WTC11 (cell line): ENCODE measurements around the gene RIPOR2. TPM values are rescaled to one million over a fixed set of nuclear protein-coding genes. Genes with fewer than 3 reads are reported as not detected.

ENCODE experiments used
- ATAC-seq: fragments of 200-7000 bp; cut with Tn5 transposase; 2 replicates; pipeline ENCODE4 v1.10.0; 2021; ENCODE audit warnings: mild to moderate bottlenecking, moderate library complexity
- CTCF ChIA-PET: fragments of 300-600 bp; sonication (Branson Sonifier 250); formaldehyde crosslinking; loops from one replicate; lab custom pipeline; 2021; ENCODE audit warnings: antibody characterized with exemption; lab: Charles Lee
- POLR2A ChIA-PET: fragments of 350-600 bp; sonication (Branson Sonifier 250); formaldehyde crosslinking; loops from one replicate; lab custom pipeline; 2021; ENCODE audit warnings: antibody characterized with exemption; lab: Charles Lee
- DNase-seq: peaks from one replicate; pipeline ENCODE4 v3.0.0; 2021; ENCODE audit warnings: low spot score
- H3K27ac Mint-ChIP-seq: 2 replicates; pipeline ENCODE4 v1.8.0; 2021; ENCODE audit warnings: mixed read lengths
- H3K27me3 Mint-ChIP-seq: 2 replicates; pipeline ENCODE4 v1.8.0; 2021; ENCODE audit warnings: low read depth, mild to moderate bottlenecking, moderate library complexity, mixed read lengths
- H3K36me3 Mint-ChIP-seq: 2 replicates; pipeline ENCODE4 v1.8.0; 2021; ENCODE audit warnings: mixed read lengths
- H3K4me1 Mint-ChIP-seq: 2 replicates; pipeline ENCODE4 v1.8.0; 2022; ENCODE audit warnings: mixed read lengths
- H3K4me3 Mint-ChIP-seq: 2 replicates; pipeline ENCODE4 v1.8.0; 2021; ENCODE audit warnings: mild to moderate bottlenecking, moderate library complexity, mixed read lengths
- H3K9me3 Mint-ChIP-seq: 2 replicates; pipeline ENCODE4 v1.8.0; 2021; ENCODE audit warnings: mixed read lengths
- CDX4 ChIP-seq: fragments of 250-450 bp; sonication (Bioruptor Pico); IDR thresholded peaks from 2 replicates; pipeline ENCODE4 v1.9.0; 2021; ENCODE audit warnings: moderate library complexity, mild to moderate bottlenecking, inconsistent platforms, borderline replicate concordance
- ESRRA ChIP-seq: sonication (generic); formaldehyde crosslinking; IDR thresholded peaks from 2 replicates; pipeline ENCODE4 v1.8.1; 2022; ENCODE audit warnings: mild to moderate bottlenecking, missing genetic modification reagents, borderline replicate concordance
- FOXP1 ChIP-seq: sonication (generic); formaldehyde crosslinking; IDR thresholded peaks from 2 replicates; pipeline ENCODE4 v1.8.0; 2022; ENCODE audit warnings: missing genetic modification reagents, mild to moderate bottlenecking, moderate library complexity, borderline replicate concordance
- GRHL2 ChIP-seq: fragments of 250-450 bp; sonication (Bioruptor Pico); IDR thresholded peaks from 2 replicates; pipeline ENCODE4 v1.8.0; 2022; ENCODE audit warnings: mild to moderate bottlenecking, moderate library complexity; ENCODE audit not compliant: insufficient replicate concordance, severe bottlenecking
- IRF2 ChIP-seq: sonication (generic); formaldehyde crosslinking; IDR thresholded peaks from 2 replicates; pipeline ENCODE4 v1.8.0; 2022; ENCODE audit warnings: low read depth, missing genetic modification reagents, borderline replicate concordance
- MAX ChIP-seq: sonication (generic); formaldehyde crosslinking; IDR thresholded peaks from 2 replicates; pipeline ENCODE4 v1.8.0; 2022; ENCODE audit warnings: mild to moderate bottlenecking, missing genetic modification reagents
- MYBL2 ChIP-seq: sonication (generic); formaldehyde crosslinking; IDR thresholded peaks from 2 replicates; pipeline ENCODE4 v1.8.1; 2023; ENCODE audit warnings: mild to moderate bottlenecking, moderate library complexity, missing genetic modification reagents
- NFYB ChIP-seq: sonication (generic); formaldehyde crosslinking; conservative IDR thresholded peaks from 2 replicates; pipeline ENCODE4 v1.8.0; 2022; ENCODE audit warnings: low read depth, missing genetic modification reagents
- PREB ChIP-seq: sonication (generic); formaldehyde crosslinking; IDR thresholded peaks from 2 replicates; pipeline ENCODE4 v1.8.1; 2022; ENCODE audit warnings: mild to moderate bottlenecking, missing genetic modification reagents, moderate library complexity, borderline replicate concordance
- SP1 ChIP-seq: sonication (generic); formaldehyde crosslinking; conservative IDR thresholded peaks from 2 replicates; pipeline ENCODE4 v1.8.1; 2022; ENCODE audit warnings: missing genetic modification reagents
- ZNF121 ChIP-seq: sonication (generic); formaldehyde crosslinking; IDR thresholded peaks from 2 replicates; pipeline ENCODE4 v1.8.0; 2023; ENCODE audit warnings: missing genetic modification reagents
- ZNF138 ChIP-seq: sonication (generic); formaldehyde crosslinking; conservative IDR thresholded peaks from 2 replicates; pipeline ENCODE4 v1.8.1; 2022; ENCODE audit warnings: mild to moderate bottlenecking, moderate library complexity, missing genetic modification reagents
- ZNF263 ChIP-seq: sonication (generic); formaldehyde crosslinking; IDR thresholded peaks from 2 replicates; pipeline ENCODE4 v1.8.1; 2022; ENCODE audit warnings: low read depth, mild to moderate bottlenecking, moderate library complexity, missing genetic modification reagents
- ZNF396 ChIP-seq: fragments of 250-450 bp; sonication (Bioruptor Pico); IDR thresholded peaks from 2 replicates; pipeline ENCODE4 v1.8.0; 2021; ENCODE audit warnings: mild to moderate bottlenecking, moderate library complexity, borderline replicate concordance
- ZNF416 ChIP-seq: fragments of 250-450 bp; sonication (Bioruptor Pico); IDR thresholded peaks from 2 replicates; pipeline ENCODE4 v1.9.0; 2021; ENCODE audit warnings: mild to moderate bottlenecking, inconsistent platforms
- ZNF423 ChIP-seq: fragments of 250-450 bp; sonication (Bioruptor Pico); IDR thresholded peaks from 2 replicates; pipeline ENCODE4 v2.1.2; 2022; ENCODE audit warnings: mild to moderate bottlenecking, moderate library complexity
- ZNF532 ChIP-seq: fragments of 250-450 bp; sonication (Bioruptor Pico); IDR thresholded peaks from 2 replicates; pipeline ENCODE4 v1.9.0; 2021; ENCODE audit warnings: mild to moderate bottlenecking, borderline replicate concordance
- ZNF671 ChIP-seq: fragments of 250-450 bp; sonication (Bioruptor Pico); IDR thresholded peaks from 2 replicates; pipeline ENCODE4 v1.8.0; 2021; ENCODE audit warnings: mild to moderate bottlenecking
- total RNA-seq: library from RNA; stranded (reverse); gene quantifications from 3 replicates; pipeline ENCODE4 v1.2.3, GENCODE V29; 2021
- TF ChIP-seq, protein P1 (sequence below): sonication (generic); formaldehyde crosslinking; IDR thresholded peaks from 2 replicates; pipeline ENCODE4 v1.8.0; 2022; ENCODE audit warnings: missing genetic modification reagents
- TF ChIP-seq, protein P2 (sequence below): fragments of 200-600 bp; IDR thresholded peaks from 2 replicates; pipeline ENCODE4 v1.8.0; 2022; ENCODE audit warnings: antibody characterized with exemption
- TF ChIP-seq, protein P3 (sequence below): sonication (generic); formaldehyde crosslinking; IDR thresholded peaks from 2 replicates; pipeline ENCODE4 v1.8.1; 2023; ENCODE audit warnings: mild to moderate bottlenecking, moderate library complexity, missing genetic modification reagents

Gene RIPOR2
- total RNA-seq, 1 experiment from 2014 or later: 13.5 TPM

DNA sequence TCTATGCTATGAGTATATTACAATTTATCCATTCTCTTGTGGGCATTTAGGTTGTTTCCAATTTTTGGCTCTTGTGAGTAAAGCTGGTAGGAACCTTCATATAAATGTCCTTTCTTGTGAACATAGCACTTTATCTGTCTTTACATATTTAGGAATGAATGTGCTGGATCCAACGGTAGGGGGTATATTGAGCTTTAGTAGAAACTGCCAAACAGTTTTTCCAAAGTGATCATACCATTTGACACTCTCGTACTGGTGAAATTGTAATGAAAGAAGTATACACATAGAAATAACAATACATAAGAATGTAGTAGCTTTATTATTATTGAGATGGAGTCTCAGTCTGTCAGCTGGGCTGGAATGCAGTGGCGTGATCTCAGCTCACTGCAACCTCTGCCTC, 106.1 kb downstream of the RIPOR2 start:
- ATAC-seq (no peak), DNase-seq (no peak)
- ChIA-PET POLR2A (no interaction called here), CTCF (interaction anchor here (0.9 to 2.3 kb wide), 2 partner anchors 26 to 188 kb away, joined by 3 to 11 read pairs; no protein-coding TSS in a partner anchor)
- peaks cover 20% of the 10 kb centered on the region for H3K4me1 Mint-ChIP-seq
- H3K27me3 Mint-ChIP-seq: no peaks in the 10 kb centered on the region
- no peaks in the 10 kb centered on the region for H3K9me3 Mint-ChIP-seq
- peak overlapping the region; percentile 39; the same call in 1 of the 2 replicates for H3K27ac Mint-ChIP-seq
- no peak overlapping the region for H3K4me3 Mint-ChIP-seq
- no peaks in the 10 kb centered on the region for H3K36me3 Mint-ChIP-seq
- TF ChIP-seq CDX4 (CRISPR knock-in tag) (no peak), NFYB (CRISPR knock-in tag) (no peak), ZNF671 (CRISPR knock-in tag) (no peak), SP1 (CRISPR knock-in tag) (no peak), IRF2 (CRISPR knock-in tag) (no peak), ZNF423 (no peak), MAX (CRISPR knock-in tag) (no peak), ZNF396 (CRISPR knock-in tag) (no peak), MYBL2 (CRISPR knock-in tag) (no peak), PREB (no peak), FOXP1 (CRISPR knock-in tag) (no peak), ZNF263 (CRISPR knock-in tag) (no peak), ZNF416 (no peak), ZNF138 (no peak)
- TF ChIP-seq, protein P1, sequence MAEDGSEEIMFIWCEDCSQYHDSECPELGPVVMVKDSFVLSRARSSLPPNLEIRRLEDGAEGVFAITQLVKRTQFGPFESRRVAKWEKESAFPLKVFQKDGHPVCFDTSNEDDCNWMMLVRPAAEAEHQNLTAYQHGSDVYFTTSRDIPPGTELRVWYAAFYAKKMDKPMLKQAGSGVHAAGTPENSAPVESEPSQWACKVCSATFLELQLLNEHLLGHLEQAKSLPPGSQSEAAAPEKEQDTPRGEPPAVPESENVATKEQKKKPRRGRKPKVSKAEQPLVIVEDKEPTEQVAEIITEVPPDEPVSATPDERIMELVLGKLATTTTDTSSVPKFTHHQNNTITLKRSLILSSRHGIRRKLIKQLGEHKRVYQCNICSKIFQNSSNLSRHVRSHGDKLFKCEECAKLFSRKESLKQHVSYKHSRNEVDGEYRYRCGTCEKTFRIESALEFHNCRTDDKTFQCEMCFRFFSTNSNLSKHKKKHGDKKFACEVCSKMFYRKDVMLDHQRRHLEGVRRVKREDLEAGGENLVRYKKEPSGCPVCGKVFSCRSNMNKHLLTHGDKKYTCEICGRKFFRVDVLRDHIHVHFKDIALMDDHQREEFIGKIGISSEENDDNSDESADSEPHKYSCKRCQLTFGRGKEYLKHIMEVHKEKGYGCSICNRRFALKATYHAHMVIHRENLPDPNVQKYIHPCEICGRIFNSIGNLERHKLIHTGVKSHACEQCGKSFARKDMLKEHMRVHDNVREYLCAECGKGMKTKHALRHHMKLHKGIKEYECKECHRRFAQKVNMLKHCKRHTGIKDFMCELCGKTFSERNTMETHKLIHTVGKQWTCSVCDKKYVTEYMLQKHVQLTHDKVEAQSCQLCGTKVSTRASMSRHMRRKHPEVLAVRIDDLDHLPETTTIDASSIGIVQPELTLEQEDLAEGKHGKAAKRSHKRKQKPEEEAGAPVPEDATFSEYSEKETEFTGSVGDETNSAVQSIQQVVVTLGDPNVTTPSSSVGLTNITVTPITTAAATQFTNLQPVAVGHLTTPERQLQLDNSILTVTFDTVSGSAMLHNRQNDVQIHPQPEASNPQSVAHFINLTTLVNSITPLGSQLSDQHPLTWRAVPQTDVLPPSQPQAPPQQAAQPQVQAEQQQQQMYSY (CRISPR knock-in tag): no peak
- TF ChIP-seq, protein P2, sequence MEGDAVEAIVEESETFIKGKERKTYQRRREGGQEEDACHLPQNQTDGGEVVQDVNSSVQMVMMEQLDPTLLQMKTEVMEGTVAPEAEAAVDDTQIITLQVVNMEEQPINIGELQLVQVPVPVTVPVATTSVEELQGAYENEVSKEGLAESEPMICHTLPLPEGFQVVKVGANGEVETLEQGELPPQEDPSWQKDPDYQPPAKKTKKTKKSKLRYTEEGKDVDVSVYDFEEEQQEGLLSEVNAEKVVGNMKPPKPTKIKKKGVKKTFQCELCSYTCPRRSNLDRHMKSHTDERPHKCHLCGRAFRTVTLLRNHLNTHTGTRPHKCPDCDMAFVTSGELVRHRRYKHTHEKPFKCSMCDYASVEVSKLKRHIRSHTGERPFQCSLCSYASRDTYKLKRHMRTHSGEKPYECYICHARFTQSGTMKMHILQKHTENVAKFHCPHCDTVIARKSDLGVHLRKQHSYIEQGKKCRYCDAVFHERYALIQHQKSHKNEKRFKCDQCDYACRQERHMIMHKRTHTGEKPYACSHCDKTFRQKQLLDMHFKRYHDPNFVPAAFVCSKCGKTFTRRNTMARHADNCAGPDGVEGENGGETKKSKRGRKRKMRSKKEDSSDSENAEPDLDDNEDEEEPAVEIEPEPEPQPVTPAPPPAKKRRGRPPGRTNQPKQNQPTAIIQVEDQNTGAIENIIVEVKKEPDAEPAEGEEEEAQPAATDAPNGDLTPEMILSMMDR: no peak
- TF ChIP-seq, protein P3, sequence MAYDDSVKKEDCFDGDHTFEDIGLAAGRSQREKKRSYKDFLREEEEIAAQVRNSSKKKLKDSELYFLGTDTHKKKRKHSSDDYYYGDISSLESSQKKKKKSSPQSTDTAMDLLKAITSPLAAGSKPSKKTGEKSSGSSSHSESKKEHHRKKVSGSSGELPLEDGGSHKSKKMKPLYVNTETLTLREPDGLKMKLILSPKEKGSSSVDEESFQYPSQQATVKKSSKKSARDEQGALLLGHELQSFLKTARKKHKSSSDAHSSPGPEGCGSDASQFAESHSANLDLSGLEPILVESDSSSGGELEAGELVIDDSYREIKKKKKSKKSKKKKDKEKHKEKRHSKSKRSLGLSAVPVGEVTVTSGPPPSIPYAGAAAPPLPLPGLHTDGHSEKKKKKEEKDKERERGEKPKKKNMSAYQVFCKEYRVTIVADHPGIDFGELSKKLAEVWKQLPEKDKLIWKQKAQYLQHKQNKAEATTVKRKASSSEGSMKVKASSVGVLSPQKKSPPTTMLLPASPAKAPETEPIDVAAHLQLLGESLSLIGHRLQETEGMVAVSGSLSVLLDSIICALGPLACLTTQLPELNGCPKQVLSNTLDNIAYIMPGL (CRISPR knock-in tag): no peak

- no peak overlapping the region for H3K4me3 Mint-ChIP-seq
- no peak for DNase-seq
- TF ChIP-seq SP1 (CRISPR knock-in tag): no peak
- TF ChIP-seq GRHL2 (CRISPR knock-in tag): no peak
- TF ChIP-seq PREB: no peak
- TF ChIP-seq ZNF121 (CRISPR knock-in tag): no peak
- TF ChIP-seq ESRRA (CRISPR knock-in tag): no peak
- TF ChIP-seq ZNF532 (CRISPR knock-in tag): no peak
- TF ChIP-seq FOXP1 (CRISPR knock-in tag): no peak
Observed at GRCh38 chr6:24827970-24828369, 107.8 kb downstream of the RIPOR2 start.

More at GRCh38 chr6:24827970-24828369, 107.8 kb downstream of the RIPOR2 start:
- no peaks in the 10 kb centered on the region for H3K9me3 Mint-ChIP-seq
- ChIA-PET POLR2A (no interaction called here), CTCF (no interaction called here)
- no peak for ATAC-seq
- peak overlapping the region; percentile 78 for H3K27ac Mint-ChIP-seq
- H3K27me3 Mint-ChIP-seq: no peaks in the 10 kb centered on the region
- H3K4me1 Mint-ChIP-seq: peaks cover 20% of the 10 kb centered on the region
- no peaks in the 10 kb centered on the region for H3K36me3 Mint-ChIP-seq
